Thyroid gland (tissue), 4 donors: Measurements from ENCODE around the gene FRMPD2.

Source experiments
- CTCF ChIP-seq, 6 experiments: fragments of 200-600 bp in 3 of 6; fragments of 450-650 bp in 3 of 6; sonication (generic) in 3 of 6; IDR thresholded peaks; one replicate each; pipeline ENCODE4 v1.5.1; 2016 to 2019; ENCODE audit warnings: antibody characterized with exemption in 6 of 6, mild to moderate bottlenecking in 2 of 6, inconsistent platforms in 1 of 6, moderate library complexity in 1 of 6
- POLR2A ChIP-seq, 2 donors: fragments of 450-650 bp; IDR thresholded peaks; one replicate each; pipeline ENCODE4 v1.6.1; 2017; ENCODE audit warnings: antibody characterized with exemption in 2 of 2, mild to moderate bottlenecking in 2 of 2, moderate library complexity in 1 of 2

GRCh38 chr10:48309711-48310226 lies 35.3 kb upstream of the FRMPD2 start:
- peak in 3 of 6 experiments; percentile 34 to 44 (median 34) for TF ChIP-seq CTCF (IDR thresholded peaks at IDR 0.05)
- TF ChIP-seq POLR2A (IDR thresholded peaks at IDR 0.05): no peak
